Natural killer cell (primary cell): ENCODE data around the gene PLCB1. TPM values are rescaled to one million over a fixed set of nuclear protein-coding genes. Genes with fewer than 3 reads are reported as not detected.

Experiments used
- ATAC-seq, 3 donors: fragments of 150-1000 bp in 2 of 3; fragments of 200-7000 bp in 1 of 3; cut with Tn5 transposase; 1 replicate in 1 of 3; 2 replicates in 2 of 3; pipeline ENCODE4 v1.10.0; 2021; ENCODE audit warnings: mild to moderate bottlenecking in 2 of 3, moderate library complexity in 2 of 3
- DNase-seq, 2 donors: peaks; one replicate each; pipeline versions ENCODE4 v3.0.0 to v3.0.0-alpha.2; 2013 to 2021; ENCODE audit warnings: mixed read lengths in 1 of 2
- H3K27ac ChIP-seq: one replicate; pipeline ENCODE4 v1.5.1; 2013; ENCODE audit warnings: mild to moderate bottlenecking, low read length
- H3K27me3 ChIP-seq: one replicate; pipeline ENCODE4 v1.6.1; 2013; ENCODE audit warnings: low read length; ENCODE audit not compliant: control insufficient read depth, insufficient read depth
- H3K36me3 ChIP-seq: one replicate; pipeline ENCODE4 v1.6.1; 2013; ENCODE audit warnings: low read length; ENCODE audit not compliant: control insufficient read depth, insufficient read depth
- H3K4me1 ChIP-seq: one replicate; pipeline ENCODE4 v1.6.1; 2013; ENCODE audit warnings: low read length; ENCODE audit not compliant: control insufficient read depth, insufficient read depth
- H3K4me3 ChIP-seq: one replicate; pipeline ENCODE4 v1.5.1; 2013; ENCODE audit warnings: low read length
- H3K9me3 ChIP-seq: one replicate; pipeline ENCODE4 v1.6.1; 2013; ENCODE audit warnings: low read length; ENCODE audit not compliant: control insufficient read depth, insufficient read depth
- H3K27ac Mint-ChIP-seq, 2 donors: one replicate each; pipeline ENCODE4 v1.8.0; 2022; ENCODE audit warnings: mild to moderate bottlenecking in 2 of 2, mixed read lengths in 2 of 2, moderate library complexity in 1 of 2
- H3K27me3 Mint-ChIP-seq, 2 donors: one replicate each; pipeline ENCODE4 v1.8.0; 2022; ENCODE audit warnings: low read depth in 2 of 2, mixed read lengths in 2 of 2
- H3K36me3 Mint-ChIP-seq: one replicate; pipeline ENCODE4 v1.8.0; 2022; ENCODE audit warnings: mixed read lengths
- H3K4me1 Mint-ChIP-seq, 2 donors: one replicate each; pipeline ENCODE4 v1.8.0; 2022; ENCODE audit warnings: mixed read lengths in 2 of 2
- H3K4me3 Mint-ChIP-seq: one replicate; pipeline ENCODE4 v1.8.0; 2022; ENCODE audit warnings: mild to moderate bottlenecking, moderate library complexity, mixed read lengths
- H3K9me3 Mint-ChIP-seq, 2 donors: one replicate each; pipeline ENCODE4 v1.8.0; 2022; ENCODE audit warnings: mixed read lengths in 2 of 2
- WGBS: methylation state at CpG from one replicate; pipeline ENCODE4 v1.1.7; 2013; ENCODE audit warnings: missing lambda C conversion rate; ENCODE audit not compliant: insufficient coverage; 5-methylcytosine and 5-hydroxymethylcytosine counted together
- intact Hi-C: fragments of 100-400 bp; cut with micrococcal nuclease; formaldehyde crosslinking; loops from one replicate; pipeline ENCODE4 v1.14.2; 2022
- total RNA-seq, 4 donors: library from RNA; stranded (reverse); fragments of 120-200 nt in 1 of 4; gene quantifications; one replicate each; pipeline versions ENCODE4 v1.2.3 to v1.2.4, GENCODE V29; 2013 to 2022
- TF ChIP-seq, protein P1 (sequence below): fragments of 200-600 bp; IDR thresholded peaks from one replicate; pipeline ENCODE4 v1.8.0; 2022; ENCODE audit warnings: antibody characterized with exemption

The PLCB1 gene
- total RNA-seq, 3 donors from 2014 or later (not counting 1 experiment from before 2014, with no cell fraction given) = 48.7 to 66.2 (median 57.7) TPM

DNA sequence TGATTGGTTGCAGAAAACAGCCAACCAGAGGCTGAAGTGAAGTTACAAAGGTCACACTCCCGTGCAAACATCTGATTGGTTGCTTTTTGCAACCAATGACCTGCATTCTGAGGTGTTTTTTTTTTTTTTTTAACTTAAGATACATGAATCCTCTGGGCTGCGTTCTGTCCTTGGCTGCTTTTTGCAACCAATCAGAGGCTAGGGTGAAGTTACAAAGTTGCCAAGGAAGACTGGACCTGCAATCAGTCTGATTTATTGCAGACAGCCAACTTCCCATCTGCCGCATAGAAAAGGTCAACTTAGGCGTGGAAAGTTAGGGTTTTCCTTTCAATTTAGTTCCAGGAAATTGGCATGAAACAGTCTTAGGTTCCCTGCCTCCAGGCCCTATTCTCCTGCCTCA is 292.9 kb downstream of the PLCB1 start:
- no peak for ATAC-seq
- H3K4me3 ChIP-seq = no peak overlapping the region
- no peaks in the 10 kb centered on the region for H3K36me3 ChIP-seq
- H3K9me3 ChIP-seq = no peaks in the 10 kb centered on the region
- TF ChIP-seq, protein P1, sequence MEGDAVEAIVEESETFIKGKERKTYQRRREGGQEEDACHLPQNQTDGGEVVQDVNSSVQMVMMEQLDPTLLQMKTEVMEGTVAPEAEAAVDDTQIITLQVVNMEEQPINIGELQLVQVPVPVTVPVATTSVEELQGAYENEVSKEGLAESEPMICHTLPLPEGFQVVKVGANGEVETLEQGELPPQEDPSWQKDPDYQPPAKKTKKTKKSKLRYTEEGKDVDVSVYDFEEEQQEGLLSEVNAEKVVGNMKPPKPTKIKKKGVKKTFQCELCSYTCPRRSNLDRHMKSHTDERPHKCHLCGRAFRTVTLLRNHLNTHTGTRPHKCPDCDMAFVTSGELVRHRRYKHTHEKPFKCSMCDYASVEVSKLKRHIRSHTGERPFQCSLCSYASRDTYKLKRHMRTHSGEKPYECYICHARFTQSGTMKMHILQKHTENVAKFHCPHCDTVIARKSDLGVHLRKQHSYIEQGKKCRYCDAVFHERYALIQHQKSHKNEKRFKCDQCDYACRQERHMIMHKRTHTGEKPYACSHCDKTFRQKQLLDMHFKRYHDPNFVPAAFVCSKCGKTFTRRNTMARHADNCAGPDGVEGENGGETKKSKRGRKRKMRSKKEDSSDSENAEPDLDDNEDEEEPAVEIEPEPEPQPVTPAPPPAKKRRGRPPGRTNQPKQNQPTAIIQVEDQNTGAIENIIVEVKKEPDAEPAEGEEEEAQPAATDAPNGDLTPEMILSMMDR = no peak
- peaks cover 3 to 4% of the 10 kb centered on the region in 2 donors for H3K27me3 Mint-ChIP-seq
- intact Hi-C loops = no loop called here
- H3K36me3 Mint-ChIP-seq = no peaks in the 10 kb centered on the region
- H3K27me3 ChIP-seq = no peaks in the 10 kb centered on the region
- no peak overlapping the region for H3K27ac Mint-ChIP-seq
- H3K27ac ChIP-seq = no peak overlapping the region
- H3K9me3 Mint-ChIP-seq = no peaks in the 10 kb centered on the region
- H3K4me1 ChIP-seq = peaks cover 10% of the 10 kb centered on the region
- no peak for DNase-seq
- peaks cover 30 to 42% of the 10 kb centered on the region in 2 donors for H3K4me1 Mint-ChIP-seq
- H3K4me3 Mint-ChIP-seq = no peak overlapping the region
- WGBS = 87% methylated on average over 4 of the region's 4 CpGs

DNA sequence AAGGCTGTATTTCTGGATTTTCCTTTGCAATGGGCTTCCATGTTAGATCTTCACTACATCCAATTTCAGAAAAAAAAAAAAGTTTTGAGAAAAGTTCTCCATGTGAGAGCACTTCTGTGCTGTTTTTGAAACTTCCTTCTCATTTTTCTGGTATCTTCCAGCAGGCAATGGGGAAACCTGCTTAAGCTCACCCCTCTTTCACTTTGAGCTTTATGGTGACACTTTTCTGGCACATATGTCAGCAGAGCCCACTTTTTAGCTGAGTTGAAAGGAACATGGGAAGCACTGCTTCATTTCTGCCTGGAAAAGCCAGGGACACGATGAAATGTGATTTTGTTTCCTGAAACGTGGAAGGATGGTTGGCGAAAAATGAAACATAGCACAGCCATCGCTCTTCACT is 293.7 kb downstream of the PLCB1 start:
- no peak for ATAC-seq
- Histone ChIP-seq H3K36me3 (no peaks in the 10 kb centered on the region), H3K4me1 (peaks cover 13% of the 10 kb centered on the region), H3K4me3 (no peak overlapping the region), H3K27ac (no peak overlapping the region), H3K27me3 (peaks cover 2% of the 10 kb centered on the region), H3K9me3 (no peaks in the 10 kb centered on the region)
- TF ChIP-seq, protein P1 = no peak
- H3K9me3 Mint-ChIP-seq = no peaks in the 10 kb centered on the region
- no peaks in the 10 kb centered on the region for H3K36me3 Mint-ChIP-seq
- intact Hi-C loops = no loop called here
- no peak overlapping the region for H3K27ac Mint-ChIP-seq
- peaks cover 7% of the 10 kb centered on the region in 2 donors for H3K27me3 Mint-ChIP-seq
- no peak for DNase-seq
- H3K4me3 Mint-ChIP-seq = no peak overlapping the region
- WGBS = 94% methylated on average over 4 of the region's 4 CpGs
- peaks cover 34 to 43% of the 10 kb centered on the region in 2 donors for H3K4me1 Mint-ChIP-seq

DNA sequence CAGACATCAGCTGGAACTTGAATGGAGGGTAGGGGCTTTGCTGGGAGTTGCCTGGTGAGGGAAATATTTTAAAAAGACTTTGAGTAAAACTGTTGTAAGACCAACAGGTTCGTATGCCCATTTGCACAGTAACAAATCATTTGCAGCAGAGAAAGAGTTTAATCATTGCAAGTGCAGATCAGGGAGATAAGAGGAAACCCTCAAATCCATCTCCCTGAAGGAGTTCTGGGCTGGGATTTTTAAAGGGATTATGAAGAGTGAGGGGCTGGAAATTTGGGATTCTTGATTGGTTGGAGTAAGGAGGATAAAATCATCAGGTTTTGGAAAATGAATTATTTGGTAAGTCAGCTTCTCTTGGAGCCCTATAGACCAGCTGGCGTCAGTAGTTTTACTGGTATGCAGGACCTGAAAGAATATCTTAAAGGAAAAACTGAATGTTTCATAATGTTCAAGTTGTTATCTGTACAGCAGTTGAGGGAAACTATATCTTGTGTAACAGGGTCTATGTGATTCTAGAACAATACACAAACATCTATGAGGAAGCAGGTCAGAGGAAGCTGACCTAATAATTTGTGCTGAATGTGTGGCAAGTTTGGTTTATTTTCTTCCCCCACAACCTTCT is 295.5 kb downstream of the PLCB1 start:
- Mint-ChIP-seq H3K9me3 (no peaks in the 10 kb centered on the region), H3K4me3 (no peak overlapping the region), H3K36me3 (no peaks in the 10 kb centered on the region), H3K4me1 (peaks cover 38 to 39% of the 10 kb centered on the region in 2 donors), H3K27ac (peak overlapping the region; percentile 11 to 14), H3K27me3 (peaks cover 7 to 18% of the 10 kb centered on the region in 2 donors)
- no peak for DNase-seq
- Histone ChIP-seq H3K4me3 (no peak overlapping the region), H3K27me3 (peaks cover 2% of the 10 kb centered on the region), H3K27ac (no peak overlapping the region), H3K36me3 (no peaks in the 10 kb centered on the region), H3K9me3 (no peaks in the 10 kb centered on the region), H3K4me1 (peaks cover 13% of the 10 kb centered on the region)
- peak in 1 of 3 donors; percentile 71 for ATAC-seq
- 87% methylated on average over 2 of the region's 2 CpGs for WGBS
- intact Hi-C loops = no loop called here
- TF ChIP-seq, protein P1 = no peak

DNA sequence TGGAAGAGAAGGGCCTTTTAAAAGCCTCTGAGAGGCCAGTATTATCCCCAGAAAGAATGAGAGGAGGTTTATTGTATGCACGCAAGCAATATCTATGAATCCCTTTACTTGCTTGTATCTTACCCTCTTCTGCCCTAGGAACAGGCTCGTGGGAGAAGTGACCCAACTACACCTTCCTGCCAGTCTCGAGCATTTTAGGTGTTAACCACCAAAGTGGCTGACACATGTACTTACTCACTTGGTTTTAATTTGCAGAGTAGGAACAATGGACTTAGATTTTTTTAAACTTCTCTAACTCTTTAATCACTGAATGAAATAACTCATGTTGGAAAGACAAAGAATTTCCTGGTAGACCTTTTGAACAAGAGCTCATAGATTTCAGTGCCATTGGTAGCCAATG is 296.9 kb downstream of the PLCB1 start:
- DNase-seq = peak; percentile 21 to 48
- Mint-ChIP-seq H3K36me3 (no peaks in the 10 kb centered on the region), H3K4me1 (peaks cover 40 to 42% of the 10 kb centered on the region in 2 donors), H3K27ac (peak overlapping the region; percentile 14 to 60), H3K27me3 (peaks cover 7 to 18% of the 10 kb centered on the region in 2 donors), H3K4me3 (peak overlapping the region; percentile 46), H3K9me3 (no peaks in the 10 kb centered on the region)
- no peak overlapping the region for H3K27ac ChIP-seq
- H3K9me3 ChIP-seq = no peaks in the 10 kb centered on the region
- TF ChIP-seq, protein P1 = no peak
- 37% methylated on average over 3 of the region's 3 CpGs for WGBS
- intact Hi-C loops = no loop called here
- no peak overlapping the region for H3K4me3 ChIP-seq
- H3K27me3 ChIP-seq = peaks cover 2% of the 10 kb centered on the region
- peaks cover 13% of the 10 kb centered on the region for H3K4me1 ChIP-seq
- peak; percentile 91 to 99 (median 96) for ATAC-seq
- no peaks in the 10 kb centered on the region for H3K36me3 ChIP-seq
